ENCODE results near the gene DR1. TPM values are rescaled to one million over a fixed set of nuclear protein-coding genes. Genes with fewer than 3 reads are reported as not detected.

Gene DR1
- total and polyA plus RNA-seq, 2 of the 8 experiments (the other 6 are each of a cell fraction or from before 2014, with no cell fraction given): 13.1 to 62.3 TPM

GRCh38 chr1:93339171-93339697, 6.5 kb upstream of the DR1 start (continued):
- TF ChIP-seq, protein P1, sequence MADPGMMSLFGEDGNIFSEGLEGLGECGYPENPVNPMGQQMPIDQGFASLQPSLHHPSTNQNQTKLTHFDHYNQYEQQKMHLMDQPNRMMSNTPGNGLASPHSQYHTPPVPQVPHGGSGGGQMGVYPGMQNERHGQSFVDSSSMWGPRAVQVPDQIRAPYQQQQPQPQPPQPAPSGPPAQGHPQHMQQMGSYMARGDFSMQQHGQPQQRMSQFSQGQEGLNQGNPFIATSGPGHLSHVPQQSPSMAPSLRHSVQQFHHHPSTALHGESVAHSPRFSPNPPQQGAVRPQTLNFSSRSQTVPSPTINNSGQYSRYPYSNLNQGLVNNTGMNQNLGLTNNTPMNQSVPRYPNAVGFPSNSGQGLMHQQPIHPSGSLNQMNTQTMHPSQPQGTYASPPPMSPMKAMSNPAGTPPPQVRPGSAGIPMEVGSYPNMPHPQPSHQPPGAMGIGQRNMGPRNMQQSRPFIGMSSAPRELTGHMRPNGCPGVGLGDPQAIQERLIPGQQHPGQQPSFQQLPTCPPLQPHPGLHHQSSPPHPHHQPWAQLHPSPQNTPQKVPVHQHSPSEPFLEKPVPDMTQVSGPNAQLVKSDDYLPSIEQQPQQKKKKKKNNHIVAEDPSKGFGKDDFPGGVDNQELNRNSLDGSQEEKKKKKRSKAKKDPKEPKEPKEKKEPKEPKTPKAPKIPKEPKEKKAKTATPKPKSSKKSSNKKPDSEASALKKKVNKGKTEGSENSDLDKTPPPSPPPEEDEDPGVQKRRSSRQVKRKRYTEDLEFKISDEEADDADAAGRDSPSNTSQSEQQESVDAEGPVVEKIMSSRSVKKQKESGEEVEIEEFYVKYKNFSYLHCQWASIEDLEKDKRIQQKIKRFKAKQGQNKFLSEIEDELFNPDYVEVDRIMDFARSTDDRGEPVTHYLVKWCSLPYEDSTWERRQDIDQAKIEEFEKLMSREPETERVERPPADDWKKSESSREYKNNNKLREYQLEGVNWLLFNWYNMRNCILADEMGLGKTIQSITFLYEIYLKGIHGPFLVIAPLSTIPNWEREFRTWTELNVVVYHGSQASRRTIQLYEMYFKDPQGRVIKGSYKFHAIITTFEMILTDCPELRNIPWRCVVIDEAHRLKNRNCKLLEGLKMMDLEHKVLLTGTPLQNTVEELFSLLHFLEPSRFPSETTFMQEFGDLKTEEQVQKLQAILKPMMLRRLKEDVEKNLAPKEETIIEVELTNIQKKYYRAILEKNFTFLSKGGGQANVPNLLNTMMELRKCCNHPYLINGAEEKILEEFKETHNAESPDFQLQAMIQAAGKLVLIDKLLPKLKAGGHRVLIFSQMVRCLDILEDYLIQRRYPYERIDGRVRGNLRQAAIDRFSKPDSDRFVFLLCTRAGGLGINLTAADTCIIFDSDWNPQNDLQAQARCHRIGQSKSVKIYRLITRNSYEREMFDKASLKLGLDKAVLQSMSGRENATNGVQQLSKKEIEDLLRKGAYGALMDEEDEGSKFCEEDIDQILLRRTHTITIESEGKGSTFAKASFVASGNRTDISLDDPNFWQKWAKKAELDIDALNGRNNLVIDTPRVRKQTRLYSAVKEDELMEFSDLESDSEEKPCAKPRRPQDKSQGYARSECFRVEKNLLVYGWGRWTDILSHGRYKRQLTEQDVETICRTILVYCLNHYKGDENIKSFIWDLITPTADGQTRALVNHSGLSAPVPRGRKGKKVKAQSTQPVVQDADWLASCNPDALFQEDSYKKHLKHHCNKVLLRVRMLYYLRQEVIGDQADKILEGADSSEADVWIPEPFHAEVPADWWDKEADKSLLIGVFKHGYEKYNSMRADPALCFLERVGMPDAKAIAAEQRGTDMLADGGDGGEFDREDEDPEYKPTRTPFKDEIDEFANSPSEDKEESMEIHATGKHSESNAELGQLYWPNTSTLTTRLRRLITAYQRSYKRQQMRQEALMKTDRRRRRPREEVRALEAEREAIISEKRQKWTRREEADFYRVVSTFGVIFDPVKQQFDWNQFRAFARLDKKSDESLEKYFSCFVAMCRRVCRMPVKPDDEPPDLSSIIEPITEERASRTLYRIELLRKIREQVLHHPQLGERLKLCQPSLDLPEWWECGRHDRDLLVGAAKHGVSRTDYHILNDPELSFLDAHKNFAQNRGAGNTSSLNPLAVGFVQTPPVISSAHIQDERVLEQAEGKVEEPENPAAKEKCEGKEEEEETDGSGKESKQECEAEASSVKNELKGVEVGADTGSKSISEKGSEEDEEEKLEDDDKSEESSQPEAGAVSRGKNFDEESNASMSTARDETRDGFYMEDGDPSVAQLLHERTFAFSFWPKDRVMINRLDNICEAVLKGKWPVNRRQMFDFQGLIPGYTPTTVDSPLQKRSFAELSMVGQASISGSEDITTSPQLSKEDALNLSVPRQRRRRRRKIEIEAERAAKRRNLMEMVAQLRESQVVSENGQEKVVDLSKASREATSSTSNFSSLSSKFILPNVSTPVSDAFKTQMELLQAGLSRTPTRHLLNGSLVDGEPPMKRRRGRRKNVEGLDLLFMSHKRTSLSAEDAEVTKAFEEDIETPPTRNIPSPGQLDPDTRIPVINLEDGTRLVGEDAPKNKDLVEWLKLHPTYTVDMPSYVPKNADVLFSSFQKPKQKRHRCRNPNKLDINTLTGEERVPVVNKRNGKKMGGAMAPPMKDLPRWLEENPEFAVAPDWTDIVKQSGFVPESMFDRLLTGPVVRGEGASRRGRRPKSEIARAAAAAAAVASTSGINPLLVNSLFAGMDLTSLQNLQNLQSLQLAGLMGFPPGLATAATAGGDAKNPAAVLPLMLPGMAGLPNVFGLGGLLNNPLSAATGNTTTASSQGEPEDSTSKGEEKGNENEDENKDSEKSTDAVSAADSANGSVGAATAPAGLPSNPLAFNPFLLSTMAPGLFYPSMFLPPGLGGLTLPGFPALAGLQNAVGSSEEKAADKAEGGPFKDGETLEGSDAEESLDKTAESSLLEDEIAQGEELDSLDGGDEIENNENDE (IDR thresholded peaks at IDR 0.05; ENCODE audit: insufficient replicate concordance, low read length): no peak
- TF ChIP-seq NRF1 (IDR thresholded peaks at IDR 0.05; ENCODE audit: low read depth, low read length) (no peak), MAX (IDR thresholded peaks at IDR 0.05) (no peak), CHD2 (IDR thresholded peaks at IDR 0.05; ENCODE audit: low read length) (no peak), SIX5 (IDR thresholded peaks at IDR 0.05; ENCODE audit: low read depth, low read length) (no peak), RBBP5 (IDR thresholded peaks at IDR 0.05; ENCODE audit: borderline replicate concordance, low read depth, low read length) (no peak), POLR2A (IDR thresholded peaks at IDR 0.05; ENCODE audit: control extremely low read depth in 1 of 2, low read depth in 2 of 2, low read length in 2 of 2) (no peak), KDM4A (IDR thresholded peaks at IDR 0.05; ENCODE audit: low read depth, low read length, severe bottlenecking) (no peak), JUND (IDR thresholded peaks at IDR 0.05; ENCODE audit: low read length) (no peak), KDM5A (IDR thresholded peaks at IDR 0.05; ENCODE audit: low read length) (no peak), ASH2L (IDR thresholded peaks at IDR 0.05; ENCODE audit: low read length) (no peak), BRCA1 (IDR thresholded peaks at IDR 0.05; ENCODE audit: low read depth, low read length) (no peak)
